HepG2 (cell line): Measurements from ENCODE around the gene XG. TPM values are rescaled to one million over a fixed set of nuclear protein-coding genes. Genes with fewer than 3 reads are reported as not detected.

Experiments
- ATAC-seq: fragments of 200-7000 bp; cut with Tn5 transposase; 3 replicates; pipeline ENCODE4 v1.9.1; 2020; ENCODE audit warnings: mild to moderate bottlenecking, moderate library complexity
- BruUV-seq: library from RNA; stranded (reverse); fragments of 400-500 nt; replicated peaks from 2 replicates; lab custom pipeline; 2021; lab: Mats Ljungman, UMichigan
- CTCF ChIA-PET: fragments of 300-600 bp; formaldehyde crosslinking; extraction: SDS; loops from one replicate; lab custom pipeline; 2021; ENCODE audit warnings: low total read pairs, inconsistent platforms, low intra/inter-chr PET ratio; lab: Yijun Ruan, JAX
- POLR2A ChIA-PET: fragments of 350-600 bp; sonication (Branson Sonifier 250); formaldehyde crosslinking; loops from one replicate; lab custom pipeline; 2020; ENCODE audit warnings: antibody characterized with exemption, inconsistent platforms; lab: Yijun Ruan, JAX
- DNase-seq: peaks from one replicate; pipeline ENCODE4 v3.0.0-alpha.2; 2015; ENCODE audit warnings: low spot score
- FAIRE-seq: peaks from 3 replicates; lab custom pipeline; 2011; peaks lifted over from hg19 to GRCh38; lab: Jason Lieb, UNC
- H2AFZ ChIP-seq: one replicate; pipeline ENCODE4 v1.6.1; 2011; ENCODE audit warnings: low read length, inconsistent platforms
- H3K27ac ChIP-seq: fragments of 300-600 bp; 3 replicates; pipeline ENCODE4 v1.8.0; 2011; ENCODE audit warnings: mixed run types, mild to moderate bottlenecking, mixed read lengths, low read length, inconsistent platforms; ENCODE audit not compliant: insufficient read depth; ENCODE audit errors: extremely low read length
- H3K27me3 ChIP-seq, 2 experiments: fragments of 200-600 bp in 1 of 2; 2 replicates in 1 of 2; 3 replicates in 1 of 2; pipeline versions ENCODE4 v1.6.0 to v1.8.0; 2011; ENCODE audit warnings: low read length in 2 of 2, mild to moderate bottlenecking in 2 of 2, moderate library complexity in 2 of 2, inconsistent platforms in 1 of 2; ENCODE audit not compliant: insufficient read depth in 2 of 2, control insufficient read depth in 1 of 2
- H3K36me3 ChIP-seq, 2 experiments: fragments of 200-600 bp in 1 of 2; replicated peaks in 1 of 2; 2 replicates in 1 of 2; 3 replicates in 1 of 2; pipeline versions ENCODE4 v1.5.1 to v1.8.0; 2011; ENCODE audit warnings: low read length in 2 of 2, inconsistent platforms in 1 of 2; ENCODE audit not compliant: insufficient read depth in 2 of 2, control insufficient read depth in 1 of 2
- H3K4me1 ChIP-seq: 2 replicates; pipeline ENCODE4 v1.5.1; 2012; ENCODE audit warnings: low read length, inconsistent platforms; ENCODE audit not compliant: insufficient read depth
- H3K4me2 ChIP-seq: 2 replicates; pipeline ENCODE4 v1.6.0; 2011; ENCODE audit warnings: low read depth, low read length, inconsistent platforms
- H3K4me3 ChIP-seq, 3 experiments: fragments of 200-600 bp in 1 of 3; sonication (generic), shearing (Covaris generic) in 1 of 3; replicated peaks in 1 of 3; 2 replicates each; pipeline ENCODE4 v1.5.1; 2011 to 2016; ENCODE audit warnings: low read length in 3 of 3, inconsistent platforms in 2 of 3, low read depth in 2 of 3, mild to moderate bottlenecking in 2 of 3, control low read depth in 1 of 3, mixed read lengths in 1 of 3; ENCODE audit not compliant: insufficient read depth in 1 of 3
- H3K79me2 ChIP-seq: one replicate; pipeline ENCODE4 v1.6.1; 2011; ENCODE audit warnings: low read length, inconsistent platforms; ENCODE audit not compliant: insufficient read depth
- H3K9ac ChIP-seq: 2 replicates; pipeline ENCODE4 v1.6.0; 2011; ENCODE audit warnings: mild to moderate bottlenecking, low read depth, low read length, inconsistent platforms; ENCODE audit not compliant: insufficient read depth
- H3K9me3 ChIP-seq: 2 replicates; pipeline ENCODE4 v1.5.1; 2012; ENCODE audit warnings: mild to moderate bottlenecking, low read length
- H4K20me1 ChIP-seq: 2 replicates; pipeline ENCODE4 v1.6.0; 2011; ENCODE audit warnings: inconsistent platforms, mild to moderate bottlenecking, low read length, moderate library complexity; ENCODE audit not compliant: insufficient read depth
- ASH2L ChIP-seq: fragments of 300-600, 200-600 bp; sonication (generic); IDR thresholded peaks from 2 replicates; pipeline ENCODE4 v1.7.0; 2017; ENCODE audit warnings: low read depth, mild to moderate bottlenecking, moderate library complexity, mixed read lengths, low read length; ENCODE audit not compliant: insufficient read length
- ATF4 ChIP-seq, 2 experiments: fragments of 450-650 bp in 1 of 2; sonication (generic) in 1 of 2; formaldehyde crosslinking; IDR thresholded peaks; 2 replicates each; pipeline versions ENCODE4 v1.5.0 to v1.8.0; 2020 to 2022; ENCODE audit warnings: mild to moderate bottlenecking in 1 of 2, missing genetic modification reagents in 1 of 2
- EEA1 ChIP-seq: sonication (generic); formaldehyde crosslinking; IDR thresholded peaks from 2 replicates; pipeline ENCODE4 v1.5.1; 2020; ENCODE audit warnings: mild to moderate bottlenecking, missing genetic modification reagents, borderline replicate concordance
- ELF1 ChIP-seq: sonication (generic); formaldehyde crosslinking; IDR thresholded peaks from 2 replicates; pipeline ENCODE4 v1.4.0; 2020; ENCODE audit warnings: missing genetic modification reagents
- KLF9 ChIP-seq: IDR thresholded peaks from 2 replicates; pipeline ENCODE4 v1.6.1; 2016; ENCODE audit warnings: low read depth
- MIER3 ChIP-seq: IDR thresholded peaks from 2 replicates; pipeline ENCODE4 v1.6.1; 2016; ENCODE audit warnings: missing compliant biosample characterization, borderline replicate concordance
- NCOA2 ChIP-seq: sonication (generic); formaldehyde crosslinking; IDR thresholded peaks from 2 replicates; pipeline ENCODE4 v1.8.0; 2022; ENCODE audit warnings: inconsistent platforms
- POGZ ChIP-seq: sonication (generic); formaldehyde crosslinking; IDR thresholded peaks from 2 replicates; pipeline ENCODE4 v1.4.0; 2020; ENCODE audit warnings: mild to moderate bottlenecking, missing genetic modification reagents
- POLR2AphosphoS5 ChIP-seq: IDR thresholded peaks from 2 replicates; pipeline ENCODE4 v1.6.1; 2012; ENCODE audit warnings: low read depth, low read length
- SAFB2 ChIP-seq: sonication (generic); formaldehyde crosslinking; IDR thresholded peaks from 2 replicates; pipeline ENCODE4 v1.5.1; 2020; ENCODE audit warnings: missing genetic modification reagents, low read depth, mild to moderate bottlenecking, borderline replicate concordance
- STAG1 ChIP-seq: sonication (generic); formaldehyde crosslinking; IDR thresholded peaks from 2 replicates; pipeline ENCODE4 v1.4.0; 2020; ENCODE audit warnings: missing genetic modification reagents
- TBX2 ChIP-seq: sonication (generic); formaldehyde crosslinking; IDR thresholded peaks from 2 replicates; pipeline ENCODE4 v1.5.0; 2020; ENCODE audit warnings: missing genetic modification reagents, mild to moderate bottlenecking, borderline replicate concordance
- ZNF280B ChIP-seq: sonication (generic); formaldehyde crosslinking; IDR thresholded peaks from 2 replicates; pipeline ENCODE4 v1.5.0; 2020; ENCODE audit warnings: missing genetic modification reagents, mild to moderate bottlenecking, borderline replicate concordance
- ZNF30 ChIP-seq: sonication (generic); formaldehyde crosslinking; IDR thresholded peaks from 2 replicates; pipeline ENCODE4 v1.5.0; 2020; ENCODE audit warnings: mild to moderate bottlenecking, missing genetic modification reagents
- ZNF331 ChIP-seq: sonication (generic); formaldehyde crosslinking; IDR thresholded peaks from 2 replicates; pipeline ENCODE4 v1.4.0; 2020; ENCODE audit warnings: missing genetic modification reagents
- ZNF703 ChIP-seq: sonication (generic); formaldehyde crosslinking; IDR thresholded peaks from 2 replicates; pipeline ENCODE4 v1.5.1; 2020; ENCODE audit warnings: missing genetic modification reagents, mild to moderate bottlenecking, moderate library complexity, borderline replicate concordance
- ZNF766 ChIP-seq: sonication (generic); formaldehyde crosslinking; IDR thresholded peaks from 2 replicates; pipeline ENCODE4 v1.5.0; 2020; ENCODE audit warnings: missing genetic modification reagents, borderline replicate concordance
- ZNF816 ChIP-seq: sonication (generic); formaldehyde crosslinking; IDR thresholded peaks from 2 replicates; pipeline ENCODE4 v1.8.0; 2022; ENCODE audit warnings: missing genetic modification reagents, mild to moderate bottlenecking, borderline replicate concordance
- whole genome bisulfite sequencing: methylation state at CpG from one replicate; pipeline ENCODE4 v1.1.6; 2017; ENCODE audit warnings: low lambda C conversion rate; 5-methylcytosine and 5-hydroxymethylcytosine counted together
- in situ Hi-C: cut with HindIII; loops from 2 replicates; pipeline ENCODE4 v1.10.0; 2017; ENCODE audit warnings: low pct_unique_long_range_greater_than_20kb; ENCODE audit not compliant: extremely low pct_ligation_motif_present
- intact Hi-C: fragments of 100-400 bp; cut with micrococcal nuclease; formaldehyde crosslinking; loops from one replicate; pipeline ENCODE4 v1.10.0; 2022; ENCODE audit not compliant: unreplicated experiment
- polyA plus RNA-seq, 8 experiments: library from polyadenylated mRNA; depleted of rRNA in 3 of 8; stranded (reverse) in 7 of 8; unstranded in 1 of 8; fragments of >200 nt; fragmentation: Illumina TruSeq in 4 of 8; extraction: Trizol in 4 of 8; gene quantifications; 2 replicates each; pipeline versions ENCODE4 v1.2.1 to v1.2.3, GENCODE V29; 2011 to 2016; ENCODE audit warnings: low read depth in 4 of 8, missing spikeins in 1 of 8, mixed read lengths in 1 of 8; ENCODE audit not compliant: insufficient read depth in 1 of 8
- total RNA-seq, 5 experiments: library from RNA; depleted of rRNA; stranded (reverse); fragments of >200 nt; fragmentation: Illumina TruSeq; extraction: Trizol; gene quantifications; 2 replicates each; pipeline ENCODE4 v1.2.3, GENCODE V29; 2016; ENCODE audit warnings: low read depth in 1 of 5

The XG gene
- total and polyA plus RNA-seq, 2 of the 13 experiments (the other 11 are each of a cell fraction or from before 2014, with no cell fraction given), result not detected

- POLR2A ChIA-PET, result no interaction called here
- no peak overlapping the region for H3K9ac ChIP-seq
- H3K79me2 ChIP-seq, result no peaks in the 10 kb centered on the region
- no peak for TF ChIP-seq ZNF331 (CRISPR knock-in tag)
- H4K20me1 ChIP-seq, result no peaks in the 10 kb centered on the region
- H3K4me3 ChIP-seq, result no peak overlapping the region
- intact Hi-C loops (no loop called here), in situ Hi-C loops (no loop called here)
- no TSS peak for BruUV-seq
- H2AFZ ChIP-seq, result no peak overlapping the region
- no peak overlapping the region for H3K4me2 ChIP-seq
- H3K27ac ChIP-seq, result no peak overlapping the region
- 98% methylated on average over 3 of the region's 3 CpGs for WGBS
- ATAC-seq, result no peak
- no peaks in the 10 kb centered on the region for H3K9me3 ChIP-seq
- peaks cover 0 to 20% of the 10 kb centered on the region in 2 experiments; a peak in 3 of 5 replicates for H3K36me3 ChIP-seq
- peaks cover 12% of the 10 kb centered on the region for H3K4me1 ChIP-seq
- no peak for FAIRE-seq
- no peaks in the 10 kb centered on the region for H3K27me3 ChIP-seq
- CTCF ChIA-PET, result no interaction called here
- no peak for DNase-seq
Measured at GRCh38 chrX:2857566-2857965, 105.7 kb downstream of the XG start.

- Histone ChIP-seq H3K79me2 (no peaks in the 10 kb centered on the region), H4K20me1 (no peaks in the 10 kb centered on the region), H3K9me3 (no peaks in the 10 kb centered on the region), H3K27ac (no peak overlapping the region), H2AFZ (no peak overlapping the region), H3K4me1 (peaks cover 19% of the 10 kb centered on the region), H3K4me2 (no peak overlapping the region), H3K9ac (no peak overlapping the region), H3K4me3 (no peak overlapping the region), H3K27me3 (no peaks in the 10 kb centered on the region), H3K36me3 (peaks cover 0 to 24% of the 10 kb centered on the region in 2 experiments; a peak in 3 of 5 replicates)
- WGBS, result 40% methylated on average over 1 of the region's 1 CpG
- DNase-seq (no peak), FAIRE-seq (no peak), ATAC-seq (no peak)
- CTCF ChIA-PET, result no interaction called here
- POLR2A ChIA-PET, result no interaction called here
- in situ Hi-C loops (no loop called here), intact Hi-C loops (no loop called here)
- no TSS peak for BruUV-seq
- no peak for TF ChIP-seq ZNF703 (CRISPR knock-in tag)
- no peak for TF ChIP-seq SAFB2 (CRISPR knock-in tag)
- no peak for TF ChIP-seq ZNF280B (CRISPR knock-in tag)
- no peak for TF ChIP-seq MIER3 (CRISPR knock-in tag)
- no peak for TF ChIP-seq STAG1 (CRISPR knock-in tag)
- TF ChIP-seq ATF4 (CRISPR knock-in tag; IDR thresholded peaks at IDR 0.05), result no peak
- TF ChIP-seq NCOA2, result no peak
- TF ChIP-seq POLR2AphosphoS5, result no peak
- no peak for TF ChIP-seq ZNF816 (CRISPR knock-in tag)
- TF ChIP-seq KLF9 (CRISPR knock-in tag), result no peak
- no peak for TF ChIP-seq ELF1 (CRISPR knock-in tag)
- TF ChIP-seq POGZ (CRISPR knock-in tag), result no peak
- TF ChIP-seq TBX2 (CRISPR knock-in tag), result no peak
- no peak for TF ChIP-seq ZNF30 (CRISPR knock-in tag)
- no peak for TF ChIP-seq ASH2L
- TF ChIP-seq EEA1 (CRISPR knock-in tag), result no peak
- no peak for TF ChIP-seq ZNF766 (CRISPR knock-in tag)
Measured at GRCh38 chrX:2859197-2859797, 107.5 kb downstream of the XG start.
